CD4-positive, alpha-beta T cell (primary cell): ENCODE measurements around the gene CDKL2. TPM values are rescaled to one million over a fixed set of nuclear protein-coding genes. Genes with fewer than 3 reads are reported as not detected.

Source experiments
- ATAC-seq: fragments of 200-7000 bp; cut with Tn5 transposase; one replicate; pipeline ENCODE4 v1.10.0; 2022; ENCODE audit warnings: mild to moderate bottlenecking; ENCODE audit not compliant: poor library complexity
- CTCF ChIA-PET: fragments of 350-600 bp; sonication (Branson Sonifier 250); formaldehyde crosslinking; loops from one replicate; lab custom pipeline; 2021; ENCODE audit warnings: antibody characterized with exemption, inconsistent platforms; lab: Charles Lee
- POLR2A ChIA-PET: fragments of 350-600 bp; sonication (Branson Sonifier 250); formaldehyde crosslinking; loops from one replicate; lab custom pipeline; 2021; ENCODE audit warnings: antibody characterized with exemption, inconsistent platforms; lab: Charles Lee
- DNase-seq, 14 experiments: peaks; one replicate each; pipeline ENCODE4 v3.0.0-alpha.2; 2013 to 2020; ENCODE audit warnings: mixed read lengths in 2 of 14
- H3K27ac ChIP-seq, 2 donors: one replicate each; pipeline versions ENCODE4 v1.5.1 to v1.7.0; 2013; ENCODE audit warnings: low read length in 2 of 2, low read depth in 1 of 2, mild to moderate bottlenecking in 1 of 2
- H3K27me3 ChIP-seq, 2 experiments: 1 replicate in 1 of 2; 2 replicates in 1 of 2; pipeline versions ENCODE4 v1.6.1 to v1.7.0; 2013; ENCODE audit warnings: low read length in 2 of 2, control low read depth in 1 of 2, mild to moderate bottlenecking in 1 of 2, moderate library complexity in 1 of 2; ENCODE audit not compliant: insufficient read depth in 2 of 2, control insufficient read depth in 1 of 2
- H3K36me3 ChIP-seq: one replicate; pipeline ENCODE4 v1.6.1; 2013; ENCODE audit warnings: low read length, control low read depth; ENCODE audit not compliant: insufficient read depth
- H3K4me1 ChIP-seq: one replicate; pipeline ENCODE4 v1.6.1; 2013; ENCODE audit warnings: low read length, control low read depth; ENCODE audit not compliant: insufficient read depth
- H3K4me3 ChIP-seq: one replicate; pipeline ENCODE4 v1.5.1; 2013; ENCODE audit warnings: mild to moderate bottlenecking, low read length, moderate library complexity
- H3K9me3 ChIP-seq, 2 experiments: 1 replicate in 1 of 2; 2 replicates in 1 of 2; pipeline versions ENCODE4 v1.6.1 to v1.7.0; 2013; ENCODE audit warnings: low read length in 2 of 2, mild to moderate bottlenecking in 2 of 2, control low read depth in 1 of 2, moderate library complexity in 1 of 2; ENCODE audit not compliant: control insufficient read depth in 1 of 2, insufficient read depth in 1 of 2
- H3K27ac Mint-ChIP-seq: one replicate; pipeline ENCODE4 v1.8.0; 2020; ENCODE audit warnings: mixed read lengths
- H3K27me3 Mint-ChIP-seq: one replicate; pipeline ENCODE4 v1.8.0; 2021; ENCODE audit warnings: mixed read lengths
- H3K36me3 Mint-ChIP-seq: one replicate; pipeline ENCODE4 v1.8.0; 2021; ENCODE audit warnings: low read depth, mixed read lengths
- H3K4me1 Mint-ChIP-seq: one replicate; pipeline ENCODE4 v1.8.0; 2021; ENCODE audit warnings: low read depth, mixed read lengths
- H3K4me3 Mint-ChIP-seq: one replicate; pipeline ENCODE4 v1.8.0; 2020; ENCODE audit warnings: mild to moderate bottlenecking, mixed read lengths
- H3K9me3 Mint-ChIP-seq: one replicate; pipeline ENCODE4 v1.8.0; 2020; ENCODE audit warnings: mixed read lengths
- CTCF ChIP-seq: fragments of 200-600 bp; IDR thresholded peaks from one replicate; pipeline ENCODE4 v1.8.0; 2022; ENCODE audit warnings: antibody characterized with exemption, mild to moderate bottlenecking
- intact Hi-C, 2 experiments: fragments of 100-400 bp; cut with DNase I in 1 of 2; cut with micrococcal nuclease in 1 of 2; formaldehyde crosslinking; loops; one replicate each; pipeline versions ENCODE4 v1.15.1 to v1.9.0; 2023 to 2025; cut with DNase I, micrococcal nuclease
- total RNA-seq, 174 experiments: library from RNA in 2 of 174; stranded (reverse) in 2 of 174; gene quantifications; one replicate each; pipeline ENCODE4 v1.2.3 and lab custom pipeline; 2021 to 2026

The CDKL2 gene
- total RNA-seq, 2 experiments from 2014 or later, result 0.38 to 0.92 TPM

GRCh38 chr4:75644095-75644494 lies 13.8 kb upstream of the CDKL2 start:
- ATAC-seq (no peak), DNase-seq (no peak)
- no peaks in the 10 kb centered on the region for H3K4me1 ChIP-seq
- Mint-ChIP-seq H3K27me3 (no peaks in the 10 kb centered on the region), H3K36me3 (peaks cover 74% of the 10 kb centered on the region), H3K4me1 (peaks cover 12% of the 10 kb centered on the region), H3K9me3 (no peaks in the 10 kb centered on the region), H3K4me3 (no peak overlapping the region), H3K27ac (peak overlapping the region; percentile 19)
- ChIA-PET POLR2A (no interaction called here), CTCF (no interaction called here)
- H3K9me3 ChIP-seq, result no peaks in the 10 kb centered on the region
- intact Hi-C loops, result no loop called here
- H3K27me3 ChIP-seq, result no peaks in the 10 kb centered on the region
- no peak for TF ChIP-seq CTCF
- peaks cover 51% of the 10 kb centered on the region for H3K36me3 ChIP-seq
- no peak overlapping the region for H3K4me3 ChIP-seq
- no peak overlapping the region for H3K27ac ChIP-seq

GRCh38 chr4:75643651-75644050 lies 13.3 kb upstream of the CDKL2 start:
- Mint-ChIP-seq H3K4me3 (no peak overlapping the region), H3K9me3 (no peaks in the 10 kb centered on the region), H3K36me3 (peaks cover 69% of the 10 kb centered on the region), H3K27me3 (no peaks in the 10 kb centered on the region), H3K27ac (no peak overlapping the region), H3K4me1 (peaks cover 12% of the 10 kb centered on the region)
- Histone ChIP-seq H3K36me3 (peaks cover 47% of the 10 kb centered on the region), H3K4me3 (no peak overlapping the region), H3K9me3 (no peaks in the 10 kb centered on the region), H3K27me3 (no peaks in the 10 kb centered on the region), H3K27ac (no peak overlapping the region), H3K4me1 (no peaks in the 10 kb centered on the region)
- DNase-seq (no peak), ATAC-seq (no peak)
- TF ChIP-seq CTCF, result no peak
- intact Hi-C loops, result no loop called here
- ChIA-PET CTCF (no interaction called here), POLR2A (interaction anchor here (0.7 kb wide), 1 partner anchor 30 kb away, joined by 3 read pairs; the partner anchor contains the start of gene G3BP2)

GRCh38 chr4:75639124-75639695 lies 8.9 kb upstream of the CDKL2 start:
- Histone ChIP-seq H3K27ac (no peak overlapping the region), H3K4me1 (no peaks in the 10 kb centered on the region), H3K36me3 (peaks cover 3% of the 10 kb centered on the region), H3K9me3 (no peaks in the 10 kb centered on the region), H3K4me3 (no peak overlapping the region), H3K27me3 (no peaks in the 10 kb centered on the region)
- ChIA-PET POLR2A (interaction anchor here (1.2 to 1.5 kb wide), 2 partner anchors 9 to 85 kb away, joined by 5 to 6 read pairs; partner anchors contain the start of genes CDKL2 and USO1), CTCF (no interaction called here)
- intact Hi-C loops, result loop anchor here in 1 of 2 experiments (10.0 kb wide), 1 partner anchor 576 kb away; the partner anchor contains the start of gene SCARB2
- ATAC-seq, result no peak
- no peak for TF ChIP-seq CTCF
- no peaks in the 10 kb centered on the region for H3K27me3 Mint-ChIP-seq
- H3K4me1 Mint-ChIP-seq, result peaks cover 10% of the 10 kb centered on the region
- no peak for DNase-seq
- no peak overlapping the region for H3K27ac Mint-ChIP-seq
- H3K36me3 Mint-ChIP-seq, result peaks cover 25% of the 10 kb centered on the region
- H3K4me3 Mint-ChIP-seq, result no peak overlapping the region
- H3K9me3 Mint-ChIP-seq, result no peaks in the 10 kb centered on the region
